HCT116 (cell line): Measurements from ENCODE around the gene NBEAL2. TPM values are rescaled to one million over a fixed set of nuclear protein-coding genes. Genes with fewer than 3 reads are reported as not detected.

Experiments used
- ATAC-seq: fragments of 200-7000 bp; cut with Tn5 transposase; 2 replicates; pipeline ENCODE4 v1.9.1; 2020; ENCODE audit warnings: mild to moderate bottlenecking, moderate library complexity
- BruUV-seq: library from RNA; stranded (reverse); fragments of 400-500 nt; replicated peaks from 2 replicates; lab custom pipeline; 2021; lab: Mats Ljungman, UMichigan
- CTCF ChIA-PET: fragments of 300-600 bp; sonication (Branson Sonifier 250); formaldehyde crosslinking; loops from one replicate; lab custom pipeline; 2021; ENCODE audit warnings: antibody characterized with exemption; lab: Charles Lee
- POLR2A ChIA-PET: fragments of 300-600, 350-600 bp; sonication (Branson Sonifier 250); formaldehyde crosslinking; loops from one replicate; lab custom pipeline; 2021; ENCODE audit warnings: antibody characterized with exemption; lab: Charles Lee
- RAD21 ChIA-PET, 2 experiments: fragments of 300-600 bp; sonication (Branson Sonifier 250); formaldehyde crosslinking; loops; one replicate each; lab custom pipeline; 2023; ENCODE audit warnings: low total read pairs in 2 of 2; ENCODE audit not compliant: uncharacterized antibody in 2 of 2, unreplicated experiment in 2 of 2, low non-redundant PET in 1 of 2; lab: Charles Lee
- DNase-seq: peaks from one replicate; pipeline ENCODE4 v3.0.0-alpha.2; 2010; ENCODE audit warnings: low read depth, low spot score
- H2AFZ ChIP-seq: fragments of 200-600 bp; shearing (Covaris generic), sonication (generic); 2 replicates; pipeline ENCODE4 v1.6.1; 2017; ENCODE audit warnings: low read depth, mixed run types, mixed read lengths, antibody characterized with exemption, low read length; ENCODE audit not compliant: poor library complexity, severe bottlenecking
- H3K27ac ChIP-seq: 2 replicates; pipeline ENCODE4 v1.5.1; 2012; ENCODE audit warnings: low read depth, low read length
- H3K27me3 ChIP-seq: fragments of 200-600 bp; sonication (generic); 2 replicates; pipeline ENCODE4 v1.6.1; 2016; ENCODE audit warnings: mixed run types, low read length, mixed read lengths; ENCODE audit not compliant: insufficient read depth
- H3K36me3 ChIP-seq, 2 experiments: fragments of 200-500 bp in 1 of 2; fragments of 200-600 bp in 1 of 2; sonication (Bioruptor generic) in 1 of 2; sonication (generic) in 1 of 2; 2 replicates each; pipeline versions ENCODE4 v1.5.1 to v1.6.1; 2014 to 2016; ENCODE audit warnings: low read length in 2 of 2, inconsistent platforms in 1 of 2, mixed read lengths in 1 of 2, mixed run types in 1 of 2; ENCODE audit not compliant: insufficient read depth in 2 of 2, control insufficient read depth in 1 of 2
- H3K4me1 ChIP-seq, 2 experiments: fragments of 200-600 bp in 1 of 2; sonication (generic) in 1 of 2; 2 replicates each; pipeline versions ENCODE4 v1.5.1 to v1.6.1; 2012 to 2017; ENCODE audit warnings: low read length in 2 of 2, inconsistent platforms in 1 of 2, mild to moderate bottlenecking in 1 of 2, mixed read lengths in 1 of 2, mixed run types in 1 of 2, moderate library complexity in 1 of 2; ENCODE audit not compliant: insufficient read depth in 2 of 2, control insufficient read depth in 1 of 2
- H3K4me2 ChIP-seq: fragments of 200-600 bp; sonication (generic); 2 replicates; pipeline ENCODE4 v1.6.1; 2017; ENCODE audit warnings: mixed run types, low read length, mixed read lengths
- H3K4me3 ChIP-seq, 2 experiments: fragments of 200-600 bp in 1 of 2; sonication (generic) in 1 of 2; replicated peaks in 1 of 2; 2 replicates each; pipeline ENCODE4 v1.5.1; 2011 to 2016; ENCODE audit warnings: low read length in 2 of 2, control low read depth in 1 of 2, low read depth in 1 of 2, mild to moderate bottlenecking in 1 of 2, mixed read lengths in 1 of 2, mixed run types in 1 of 2
- H3K79me2 ChIP-seq: fragments of 200-600 bp; sonication (generic); 2 replicates; pipeline ENCODE4 v1.6.1; 2017; ENCODE audit warnings: mild to moderate bottlenecking, mixed run types, low read length, moderate library complexity, mixed read lengths; ENCODE audit not compliant: insufficient read depth
- H3K9ac ChIP-seq: fragments of 200-600 bp; sonication (generic); 2 replicates; pipeline ENCODE4 v1.6.1; 2016; ENCODE audit warnings: low read length, mixed read lengths
- H3K9me2 ChIP-seq: fragments of 200-600 bp; sonication (generic), shearing (Covaris generic); 2 replicates; pipeline ENCODE4 v1.6.1; 2017; ENCODE audit warnings: mixed run types, mild to moderate bottlenecking, moderate library complexity; ENCODE audit not compliant: insufficient read depth
- H3K9me3 ChIP-seq, 2 experiments: fragments of 200-500 bp in 1 of 2; fragments of 200-600 bp in 1 of 2; sonication (Bioruptor generic) in 1 of 2; sonication (generic) in 1 of 2; 2 replicates each; pipeline ENCODE4 v1.6.1; 2014 to 2017; ENCODE audit warnings: low read length in 2 of 2, mixed read lengths in 2 of 2, inconsistent platforms in 1 of 2, low read depth in 1 of 2, mild to moderate bottlenecking in 1 of 2, mixed run types in 1 of 2, moderate library complexity in 1 of 2; ENCODE audit not compliant: control insufficient read depth in 1 of 2, insufficient read depth in 1 of 2
- H4K20me1 ChIP-seq: fragments of 200-600 bp; sonication (generic), shearing (Covaris generic); 2 replicates; pipeline ENCODE4 v1.6.1; 2017; ENCODE audit warnings: mixed run types, mild to moderate bottlenecking, moderate library complexity; ENCODE audit not compliant: insufficient read depth
- CBX3 ChIP-seq: IDR thresholded peaks from 2 replicates; pipeline ENCODE4 v1.6.1; 2012; ENCODE audit warnings: low read depth
- CEBPB ChIP-seq: IDR thresholded peaks from 2 replicates; pipeline ENCODE4 v1.6.1; 2012; ENCODE audit warnings: low read depth
- EGR1 ChIP-seq: IDR thresholded peaks from 2 replicates; pipeline ENCODE4 v1.6.1; 2012; ENCODE audit warnings: low read depth
- ELF1 ChIP-seq: IDR thresholded peaks from 2 replicates; pipeline ENCODE4 v1.6.1; 2012; ENCODE audit warnings: low read depth, borderline replicate concordance
- POLR2A ChIP-seq: IDR thresholded peaks from 2 replicates; pipeline ENCODE4 v1.7.0; 2011; ENCODE audit warnings: borderline replicate concordance; ENCODE audit not compliant: insufficient read depth, insufficient read length; ENCODE audit errors: extremely low read depth
- POLR2AphosphoS5 ChIP-seq: IDR thresholded peaks from 2 replicates; pipeline ENCODE4 v1.6.1; 2011; ENCODE audit warnings: mild to moderate bottlenecking, low read depth, low read length, moderate library complexity
- REST ChIP-seq: IDR thresholded peaks from 2 replicates; pipeline ENCODE4 v1.6.1; 2012; ENCODE audit warnings: low read depth
- SIN3A ChIP-seq: IDR thresholded peaks from 2 replicates; pipeline ENCODE4 v1.6.1; 2012; ENCODE audit warnings: low read depth
- SRF ChIP-seq: IDR thresholded peaks from 2 replicates; pipeline ENCODE4 v1.6.1; 2012; ENCODE audit warnings: low read depth
- ZBTB33 ChIP-seq: IDR thresholded peaks from 2 replicates; pipeline ENCODE4 v1.6.1; 2011; ENCODE audit warnings: mild to moderate bottlenecking, low read length, moderate library complexity; ENCODE audit not compliant: insufficient replicate concordance; ENCODE audit errors: extremely low read depth
- intact Hi-C: fragments of 100-400 bp; cut with micrococcal nuclease; formaldehyde crosslinking; loops from 2 replicates; pipeline ENCODE4 v1.10.0; 2022
- total RNA-seq: library from RNA; stranded (reverse); gene quantifications from one replicate; pipeline ENCODE4 v1.2.1, GENCODE V29; 2021; ENCODE audit not compliant: unreplicated experiment
- TF ChIP-seq, protein P1 (sequence below), 3 experiments: fragments of 200-600 bp in 1 of 3; sonication (generic) in 1 of 3; IDR thresholded peaks in 2 of 3; conservative IDR thresholded peaks in 1 of 3; 2 replicates each; pipeline ENCODE4 v1.5.1; 2012 to 2017; ENCODE audit warnings: low read depth in 2 of 3, low read length in 2 of 3, antibody characterized with exemption in 1 of 3, borderline replicate concordance in 1 of 3, control low read depth in 1 of 3, mild to moderate bottlenecking in 1 of 3, mixed read lengths in 1 of 3, mixed run types in 1 of 3, moderate library complexity in 1 of 3; ENCODE audit not compliant: insufficient read depth in 1 of 3
- TF ChIP-seq, protein P2 (sequence below): IDR thresholded peaks from 2 replicates; pipeline ENCODE4 v1.6.1; 2012

The NBEAL2 gene
- total RNA-seq, 1 experiment from 2014 or later: 72.9 TPM

DNA sequence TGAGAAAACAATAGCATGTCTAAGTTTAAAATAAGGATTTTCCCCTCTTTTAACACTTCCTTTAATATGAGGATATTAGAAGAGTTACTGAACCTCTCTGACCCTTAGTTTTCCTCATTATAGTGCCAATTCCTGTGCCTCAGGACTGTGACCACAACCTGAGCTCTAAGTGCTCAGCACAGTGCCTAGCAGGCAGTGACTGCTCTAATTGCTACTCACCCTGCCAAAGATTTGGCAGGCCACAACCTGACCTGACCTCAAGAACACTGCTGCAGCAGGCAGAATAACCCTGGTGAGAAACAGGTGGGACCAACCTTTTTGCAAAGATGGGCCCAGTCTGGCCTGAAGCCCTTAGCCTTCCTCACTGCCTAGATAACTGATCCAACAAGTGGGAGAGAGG is 35.7 kb downstream of the NBEAL2 start:
- peaks cover 3 to 4% of the 10 kb centered on the region in 2 experiments; a peak in 2 of 4 replicates for H3K36me3 ChIP-seq

More for the DNA sequence above, 35.7 kb downstream of the NBEAL2 start:
- ChIA-PET POLR2A (no interaction called here), RAD21 (no interaction called here), CTCF (no interaction called here)
- Histone ChIP-seq H3K4me2 (no peak overlapping the region), H3K79me2 (no peaks in the 10 kb centered on the region), H3K4me1 (peaks cover 0 to 5% of the 10 kb centered on the region in 2 experiments; a peak in 1 of 4 replicates), H3K27ac (no peak overlapping the region), H4K20me1 (no peaks in the 10 kb centered on the region), H3K4me3 (no peak overlapping the region), H3K9me3 (no peaks in the 10 kb centered on the region), H3K27me3 (no peaks in the 10 kb centered on the region), H3K9ac (no peak overlapping the region), H3K9me2 (no peaks in the 10 kb centered on the region), H2AFZ (no peak overlapping the region)
- intact Hi-C loops: no loop called here
- ATAC-seq: no peak
- no TSS peak for BruUV-seq
- DNase-seq: no peak
- no peak for TF ChIP-seq REST
- TF ChIP-seq, protein P1, sequence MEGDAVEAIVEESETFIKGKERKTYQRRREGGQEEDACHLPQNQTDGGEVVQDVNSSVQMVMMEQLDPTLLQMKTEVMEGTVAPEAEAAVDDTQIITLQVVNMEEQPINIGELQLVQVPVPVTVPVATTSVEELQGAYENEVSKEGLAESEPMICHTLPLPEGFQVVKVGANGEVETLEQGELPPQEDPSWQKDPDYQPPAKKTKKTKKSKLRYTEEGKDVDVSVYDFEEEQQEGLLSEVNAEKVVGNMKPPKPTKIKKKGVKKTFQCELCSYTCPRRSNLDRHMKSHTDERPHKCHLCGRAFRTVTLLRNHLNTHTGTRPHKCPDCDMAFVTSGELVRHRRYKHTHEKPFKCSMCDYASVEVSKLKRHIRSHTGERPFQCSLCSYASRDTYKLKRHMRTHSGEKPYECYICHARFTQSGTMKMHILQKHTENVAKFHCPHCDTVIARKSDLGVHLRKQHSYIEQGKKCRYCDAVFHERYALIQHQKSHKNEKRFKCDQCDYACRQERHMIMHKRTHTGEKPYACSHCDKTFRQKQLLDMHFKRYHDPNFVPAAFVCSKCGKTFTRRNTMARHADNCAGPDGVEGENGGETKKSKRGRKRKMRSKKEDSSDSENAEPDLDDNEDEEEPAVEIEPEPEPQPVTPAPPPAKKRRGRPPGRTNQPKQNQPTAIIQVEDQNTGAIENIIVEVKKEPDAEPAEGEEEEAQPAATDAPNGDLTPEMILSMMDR (IDR thresholded peaks at IDR 0.05 in 2 of 3, conservative IDR thresholded peaks at IDR 0.05 in 1 of 3; ENCODE audit: borderline replicate concordance in 1 of 3, insufficient read depth in 1 of 3, low read depth in 2 of 3, low read length in 2 of 3): no peak
- TF ChIP-seq EGR1: no peak
- no peak for TF ChIP-seq SIN3A
- TF ChIP-seq CEBPB: no peak
- TF ChIP-seq, protein P2, sequence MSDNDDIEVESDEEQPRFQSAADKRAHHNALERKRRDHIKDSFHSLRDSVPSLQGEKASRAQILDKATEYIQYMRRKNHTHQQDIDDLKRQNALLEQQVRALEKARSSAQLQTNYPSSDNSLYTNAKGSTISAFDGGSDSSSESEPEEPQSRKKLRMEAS: no peak
- TF ChIP-seq POLR2AphosphoS5: no peak
- no peak for TF ChIP-seq ZBTB33
- no peak for TF ChIP-seq POLR2A
- no peak for TF ChIP-seq ELF1
- no peak for TF ChIP-seq SRF
- no peak for TF ChIP-seq CBX3
